Measurements from ENCODE around the gene RAB15. TPM values are rescaled to one million over a fixed set of nuclear protein-coding genes. Genes with fewer than 3 reads are reported as not detected.

The RAB15 gene
- total RNA-seq, 1 donor from 2014 or later, result 98.4 TPM

GRCh38 chr14:64956697-64957406 is 15.3 kb downstream of the RAB15 start:
- Mint-ChIP-seq H3K4me3 (ENCODE audit: unreplicated experiment) (no peak overlapping the region), H3K27me3 (ENCODE audit: low read depth) (no peaks in the 10 kb centered on the region), H3K27ac (ENCODE audit: unreplicated experiment) (no peak overlapping the region), H3K4me1 (ENCODE audit: low read depth) (peaks cover 13% of the 10 kb centered on the region), H3K36me3 (ENCODE audit: low read depth) (peaks cover 5% of the 10 kb centered on the region), H3K9me3 (ENCODE audit: low read depth) (no peaks in the 10 kb centered on the region)
- DNase-seq (ENCODE audit: low spot score), result no peak
- no peak for TF ChIP-seq CTCF (IDR thresholded peaks at IDR 0.05)

- no peak for TF ChIP-seq CTCF (IDR thresholded peaks at IDR 0.05)
- no peaks in the 10 kb centered on the region for H3K27me3 Mint-ChIP-seq (ENCODE audit: low read depth)
- H3K36me3 Mint-ChIP-seq (ENCODE audit: low read depth), result peaks cover 12% of the 10 kb centered on the region
- H3K9me3 Mint-ChIP-seq (ENCODE audit: low read depth), result no peaks in the 10 kb centered on the region
- no peak overlapping the region for H3K27ac Mint-ChIP-seq (ENCODE audit: unreplicated experiment)
- peaks cover 5% of the 10 kb centered on the region for H3K4me1 Mint-ChIP-seq (ENCODE audit: low read depth)
- H3K4me3 Mint-ChIP-seq (ENCODE audit: unreplicated experiment), result no peak overlapping the region
- DNase-seq (ENCODE audit: low spot score), result no peak
These were observed 16.8 kb downstream of the RAB15 start for GRCh38 chr14:64955297-64955696.

GRCh38 chr14:64954491-64955240 is 17.5 kb downstream of the RAB15 start:
- no peak overlapping the region for H3K27ac Mint-ChIP-seq (ENCODE audit: unreplicated experiment)
- no peaks in the 10 kb centered on the region for H3K9me3 Mint-ChIP-seq (ENCODE audit: low read depth)
- no peaks in the 10 kb centered on the region for H3K27me3 Mint-ChIP-seq (ENCODE audit: low read depth)
- TF ChIP-seq CTCF (IDR thresholded peaks at IDR 0.05), result no peak
- no peak for DNase-seq (ENCODE audit: low spot score)
- no peak overlapping the region for H3K4me3 Mint-ChIP-seq (ENCODE audit: unreplicated experiment)
- peaks cover 14% of the 10 kb centered on the region for H3K36me3 Mint-ChIP-seq (ENCODE audit: low read depth)
- no peaks in the 10 kb centered on the region for H3K4me1 Mint-ChIP-seq (ENCODE audit: low read depth)

GRCh38 chr14:64953661-64954060 is 18.5 kb downstream of the RAB15 start:
- H3K27me3 Mint-ChIP-seq (ENCODE audit: low read depth), result no peaks in the 10 kb centered on the region
- no peak overlapping the region for H3K4me3 Mint-ChIP-seq (ENCODE audit: unreplicated experiment)
- no peaks in the 10 kb centered on the region for H3K4me1 Mint-ChIP-seq (ENCODE audit: low read depth)
- TF ChIP-seq CTCF (IDR thresholded peaks at IDR 0.05), result no peak
- H3K27ac Mint-ChIP-seq (ENCODE audit: unreplicated experiment), result no peak overlapping the region
- H3K9me3 Mint-ChIP-seq (ENCODE audit: low read depth), result no peaks in the 10 kb centered on the region
- DNase-seq (ENCODE audit: low spot score), result no peak
- H3K36me3 Mint-ChIP-seq (ENCODE audit: low read depth), result peaks cover 16% of the 10 kb centered on the region

- Mint-ChIP-seq H3K36me3 (ENCODE audit: low read depth) (peaks cover 18% of the 10 kb centered on the region), H3K27me3 (ENCODE audit: low read depth) (no peaks in the 10 kb centered on the region), H3K9me3 (ENCODE audit: low read depth) (no peaks in the 10 kb centered on the region), H3K27ac (ENCODE audit: unreplicated experiment) (no peak overlapping the region), H3K4me3 (ENCODE audit: unreplicated experiment) (no peak overlapping the region), H3K4me1 (ENCODE audit: low read depth) (no peaks in the 10 kb centered on the region)
- TF ChIP-seq CTCF (IDR thresholded peaks at IDR 0.05), result no peak
- no peak for DNase-seq (ENCODE audit: low spot score)
These were observed 18.9 kb downstream of the RAB15 start for GRCh38 chr14:64953310-64953654.
